ENCODE results near the gene BCL2A1. TPM values are rescaled to one million over a fixed set of nuclear protein-coding genes. Genes with fewer than 3 reads are reported as not detected.

BCL2A1 gene
- total and polyA plus RNA-seq, 2 of the 4 experiments (the other 2 are of a cell fraction): 2.3 to 4.5 TPM

DNA sequence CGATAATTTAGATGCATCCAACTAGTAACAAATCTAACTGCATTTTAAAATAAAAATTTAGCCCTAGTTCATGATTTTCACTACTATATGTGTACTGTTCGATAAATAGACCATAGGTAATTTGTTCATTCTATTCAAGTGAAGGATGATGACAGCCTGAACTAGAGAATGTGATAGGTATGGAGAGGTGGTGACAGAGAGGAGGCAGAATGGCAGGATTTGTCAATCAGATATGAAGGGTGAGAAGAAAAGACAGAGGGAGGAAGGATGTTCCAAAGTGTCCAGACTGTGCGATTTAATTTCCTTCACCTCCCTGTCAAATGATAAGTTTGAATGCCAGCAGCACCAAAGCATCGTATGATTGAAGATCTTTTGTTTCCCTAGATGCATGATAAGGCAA is 31.6 kb downstream of the BCL2A1 start (continued):
- TF ChIP-seq NFE2L2 (IDR thresholded peaks at IDR 0.05; ENCODE audit: low read depth, low read length) (no peak), CHD1 (IDR thresholded peaks at IDR 0.05; ENCODE audit: low read depth, low read length) (no peak), BHLHE40 (IDR thresholded peaks at IDR 0.05; ENCODE audit: low read depth, low read length) (no peak)

GRCh38 chr15:79938143-79938542 is 32.9 kb downstream of the BCL2A1 start:
- BruUV-seq (replicated peaks): no TSS peak
- no peak overlapping the region for H3K56ac ChIP-seq (ENCODE audit: extremely low read depth, insufficient read depth, low read length)
- intact Hi-C loops (cut with micrococcal nuclease): no loop called here
- H3K9ac ChIP-seq (ENCODE audit: low read depth, low read length): no peak overlapping the region
- H3K4ac ChIP-seq (ENCODE audit: low read depth, low read length): no peak overlapping the region
- H3K14ac ChIP-seq (replicated peaks; ENCODE audit: low read depth, low read length): no peak overlapping the region
- H3K27ac ChIP-seq (ENCODE audit: insufficient read depth, low read length): no peak overlapping the region
- H2BK15ac ChIP-seq (ENCODE audit: low read depth, low read length): no peak overlapping the region
- dilution Hi-C loops (cut with HindIII; ENCODE audit: low sequenced_read_pairs, unreplicated experiment): no loop called here
- POLR2A ChIA-PET (ENCODE audit: unreplicated experiment): no interaction called here
- H2AK5ac ChIP-seq (ENCODE audit: low read depth, low read length): no peak overlapping the region
- no peaks in the 10 kb centered on the region for H3K9me3 ChIP-seq (ENCODE audit: control insufficient read depth, insufficient read depth, low read length)
- no peaks in the 10 kb centered on the region for H3K27me3 ChIP-seq (ENCODE audit: control insufficient read depth, insufficient read depth, low read length)
- ATAC-seq (ENCODE audit: low read depth) (no peak), DNase-seq (no peak)
- H2AK9ac ChIP-seq (replicated peaks; ENCODE audit: low read depth, low read length, poor library complexity): no peak overlapping the region
- no peaks in the 10 kb centered on the region for H3K79me1 ChIP-seq (ENCODE audit: low read depth in 1 of 2, low read length in 2 of 2)
- H2AFZ ChIP-seq (replicated peaks; ENCODE audit: low read length, poor library complexity): no peak overlapping the region
- no peak overlapping the region for H4K5ac ChIP-seq (ENCODE audit: low read depth, low read length)
- in situ Hi-C loops (cut with MboI; ENCODE audit: low sequenced_read_pairs): no loop called here
- TF ChIP-seq RCOR1 (IDR thresholded peaks at IDR 0.05; ENCODE audit: insufficient replicate concordance, low read length): no peak
- TF ChIP-seq, protein P1, sequence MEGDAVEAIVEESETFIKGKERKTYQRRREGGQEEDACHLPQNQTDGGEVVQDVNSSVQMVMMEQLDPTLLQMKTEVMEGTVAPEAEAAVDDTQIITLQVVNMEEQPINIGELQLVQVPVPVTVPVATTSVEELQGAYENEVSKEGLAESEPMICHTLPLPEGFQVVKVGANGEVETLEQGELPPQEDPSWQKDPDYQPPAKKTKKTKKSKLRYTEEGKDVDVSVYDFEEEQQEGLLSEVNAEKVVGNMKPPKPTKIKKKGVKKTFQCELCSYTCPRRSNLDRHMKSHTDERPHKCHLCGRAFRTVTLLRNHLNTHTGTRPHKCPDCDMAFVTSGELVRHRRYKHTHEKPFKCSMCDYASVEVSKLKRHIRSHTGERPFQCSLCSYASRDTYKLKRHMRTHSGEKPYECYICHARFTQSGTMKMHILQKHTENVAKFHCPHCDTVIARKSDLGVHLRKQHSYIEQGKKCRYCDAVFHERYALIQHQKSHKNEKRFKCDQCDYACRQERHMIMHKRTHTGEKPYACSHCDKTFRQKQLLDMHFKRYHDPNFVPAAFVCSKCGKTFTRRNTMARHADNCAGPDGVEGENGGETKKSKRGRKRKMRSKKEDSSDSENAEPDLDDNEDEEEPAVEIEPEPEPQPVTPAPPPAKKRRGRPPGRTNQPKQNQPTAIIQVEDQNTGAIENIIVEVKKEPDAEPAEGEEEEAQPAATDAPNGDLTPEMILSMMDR (conservative IDR thresholded peaks at IDR 0.05; ENCODE audit: low read depth, low read length): no peak
- TF ChIP-seq CEBPB (IDR thresholded peaks at IDR 0.05; ENCODE audit: low read depth, low read length): no peak
- TF ChIP-seq POLR2A (IDR thresholded peaks at IDR 0.05; ENCODE audit: low read depth, low read length): no peak
- TF ChIP-seq MAZ (IDR thresholded peaks at IDR 0.05; ENCODE audit: borderline replicate concordance, low read depth, low read length): no peak
- TF ChIP-seq SMC3 (IDR thresholded peaks at IDR 0.05; ENCODE audit: low read depth, low read length): no peak
- TF ChIP-seq RAD21 (IDR thresholded peaks at IDR 0.05; ENCODE audit: low read length): no peak
- no peak for TF ChIP-seq BHLHE40 (IDR thresholded peaks at IDR 0.05; ENCODE audit: low read depth, low read length)
- no peak for TF ChIP-seq USF2 (IDR thresholded peaks at IDR 0.05; ENCODE audit: low read depth, low read length)
- no peak for TF ChIP-seq CHD1 (IDR thresholded peaks at IDR 0.05; ENCODE audit: low read depth, low read length)
- no peak for TF ChIP-seq RFX5 (IDR thresholded peaks at IDR 0.05; ENCODE audit: low read depth, low read length)
- no peak for TF ChIP-seq NFE2L2 (IDR thresholded peaks at IDR 0.05; ENCODE audit: low read depth, low read length)
- TF ChIP-seq MXI1 (IDR thresholded peaks at IDR 0.05; ENCODE audit: borderline replicate concordance, low read depth, low read length): no peak
- no peak for TF ChIP-seq MAFK (IDR thresholded peaks at IDR 0.05; ENCODE audit: low read depth, low read length)
- H4K8ac ChIP-seq (ENCODE audit: low read depth in 2 of 2, low read length in 2 of 2): no peak overlapping the region
- no peak overlapping the region for H4K91ac ChIP-seq (ENCODE audit: insufficient read depth, low read depth, low read length)
- no peak overlapping the region for H2BK120ac ChIP-seq (ENCODE audit: low read depth, low read length)
- no peak overlapping the region for H3K4me3 ChIP-seq (ENCODE audit: insufficient read depth, low read depth, low read length)
- no peaks in the 10 kb centered on the region; the same call in 1 of the 2 replicates for H4K20me1 ChIP-seq (ENCODE audit: insufficient read depth, low read length)
- no peak overlapping the region for H3K4me2 ChIP-seq (ENCODE audit: low read depth, low read length)
- H3K4me1 ChIP-seq (ENCODE audit: control insufficient read depth, insufficient read depth, low read length): peaks cover 4% of the 10 kb centered on the region
- H3K18ac ChIP-seq (ENCODE audit: low read depth, low read length): no peak overlapping the region
- no CpG with 5 or more reads among the region's 1 CpG for WGBS, 2 experiments (ENCODE audit: extremely low coverage in 2 of 2, insufficient read length in 1 of 2)
- CTCF ChIA-PET: no interaction called here
- no peak overlapping the region for H2BK5ac ChIP-seq (ENCODE audit: low read depth, low read length, poor library complexity, severe bottlenecking)
- H3K36me3 ChIP-seq (ENCODE audit: control insufficient read depth, insufficient read depth, low read length): no peaks in the 10 kb centered on the region
- H3K23ac ChIP-seq (ENCODE audit: low read depth, low read length): no peak overlapping the region
- no peaks in the 10 kb centered on the region for H3K9me1 ChIP-seq (ENCODE audit: insufficient read depth, low read length)
- H2BK20ac ChIP-seq (ENCODE audit: low read depth, low read length): no peak overlapping the region

Data from IMR-90 (cell line).